IMR-90 (cell line): Measurements from ENCODE around the gene RIC8A. TPM values are rescaled to one million over a fixed set of nuclear protein-coding genes. Genes with fewer than 3 reads are reported as not detected.

Experiments
- ATAC-seq: fragments of 200-7000 bp; cut with Tn5 transposase; 2 replicates; pipeline ENCODE4 v1.9.1; 2020; ENCODE audit warnings: low read depth, mild to moderate bottlenecking, moderate library complexity
- BruUV-seq: library from RNA; stranded (reverse); fragments of 400-500 nt; replicated peaks from 2 replicates; lab custom pipeline; 2021; lab: Mats Ljungman, UMichigan
- CTCF ChIA-PET: fragments of 300-600 bp; formaldehyde crosslinking; extraction: SDS; loops from one replicate; lab custom pipeline; 2021; ENCODE audit warnings: antibody characterized with exemption; lab: Yijun Ruan, JAX
- POLR2A ChIA-PET: fragments of 300-600 bp; sonication (Branson Sonifier 250); formaldehyde crosslinking; loops from one replicate; lab custom pipeline; 2022; ENCODE audit warnings: antibody characterized with exemption; ENCODE audit not compliant: unreplicated experiment; lab: Charles Lee
- DNase-seq: peaks from one replicate; pipeline ENCODE4 v3.0.0; 2013
- H2AFZ ChIP-seq: replicated peaks from 2 replicates; pipeline ENCODE3; 2013; ENCODE audit warnings: low read length, mild to moderate bottlenecking; ENCODE audit not compliant: poor library complexity
- H2AK5ac ChIP-seq: 2 replicates; pipeline ENCODE4 v1.6.1; 2013; ENCODE audit warnings: low read depth, low read length, inconsistent platforms
- H2AK9ac ChIP-seq: replicated peaks from 2 replicates; pipeline ENCODE3; 2013; ENCODE audit warnings: mild to moderate bottlenecking, low read depth, low read length, moderate library complexity; ENCODE audit not compliant: poor library complexity
- H2BK120ac ChIP-seq: 2 replicates; pipeline ENCODE4 v1.6.1; 2013; ENCODE audit warnings: low read depth, low read length, inconsistent platforms
- H2BK15ac ChIP-seq: 3 replicates; pipeline ENCODE4 v1.6.1; 2013; ENCODE audit warnings: low read depth, low read length, inconsistent platforms
- H2BK20ac ChIP-seq: 2 replicates; pipeline ENCODE4 v1.6.1; 2013; ENCODE audit warnings: low read depth, mild to moderate bottlenecking, inconsistent platforms, low read length, moderate library complexity
- H2BK5ac ChIP-seq: 2 replicates; pipeline ENCODE4 v1.6.1; 2013; ENCODE audit warnings: mild to moderate bottlenecking, low read depth, low read length, inconsistent platforms; ENCODE audit not compliant: poor library complexity, severe bottlenecking
- H3K14ac ChIP-seq: replicated peaks from 2 replicates; pipeline ENCODE4 v1.6.1; 2013; ENCODE audit warnings: low read depth, low read length, inconsistent platforms
- H3K18ac ChIP-seq: 2 replicates; pipeline ENCODE4 v1.6.1; 2013; ENCODE audit warnings: low read depth, low read length, control low read depth
- H3K23ac ChIP-seq: 2 replicates; pipeline ENCODE4 v1.6.1; 2013; ENCODE audit warnings: low read depth, low read length, inconsistent platforms
- H3K27ac ChIP-seq: 2 replicates; pipeline ENCODE4 v1.5.1; 2013; ENCODE audit warnings: mild to moderate bottlenecking, control low read depth, low read length; ENCODE audit not compliant: insufficient read depth
- H3K27me3 ChIP-seq: 2 replicates; pipeline ENCODE4 v1.6.1; 2013; ENCODE audit warnings: low read length; ENCODE audit not compliant: control insufficient read depth, insufficient read depth
- H3K36me3 ChIP-seq: 2 replicates; pipeline ENCODE4 v1.6.1; 2013; ENCODE audit warnings: low read length, mixed read lengths; ENCODE audit not compliant: control insufficient read depth, insufficient read depth
- H3K4ac ChIP-seq: 2 replicates; pipeline ENCODE4 v1.6.1; 2013; ENCODE audit warnings: low read depth, low read length, inconsistent platforms
- H3K4me1 ChIP-seq: 2 replicates; pipeline ENCODE4 v1.6.1; 2013; ENCODE audit warnings: low read length, mixed read lengths; ENCODE audit not compliant: control insufficient read depth, insufficient read depth
- H3K4me2 ChIP-seq: 2 replicates; pipeline ENCODE4 v1.6.1; 2013; ENCODE audit warnings: low read depth, mild to moderate bottlenecking, control low read depth, low read length, moderate library complexity
- H3K4me3 ChIP-seq: 2 replicates; pipeline ENCODE4 v1.5.1; 2013; ENCODE audit warnings: low read depth, mild to moderate bottlenecking, control low read depth, low read length, moderate library complexity; ENCODE audit not compliant: insufficient read depth
- H3K56ac ChIP-seq: 2 replicates; pipeline ENCODE4 v1.6.1; 2013; ENCODE audit warnings: low read length, inconsistent platforms; ENCODE audit not compliant: insufficient read depth; ENCODE audit errors: extremely low read depth
- H3K79me1 ChIP-seq, 2 experiments: 2 replicates each; pipeline ENCODE4 v1.6.1; 2013; ENCODE audit warnings: low read length in 2 of 2, inconsistent platforms in 1 of 2, low read depth in 1 of 2
- H3K9ac ChIP-seq: 2 replicates; pipeline ENCODE4 v1.6.1; 2013; ENCODE audit warnings: low read depth, low read length, control low read depth
- H3K9me1 ChIP-seq: 2 replicates; pipeline ENCODE4 v1.6.1; 2013; ENCODE audit warnings: low read length, inconsistent platforms; ENCODE audit not compliant: insufficient read depth
- H3K9me3 ChIP-seq: 2 replicates; pipeline ENCODE4 v1.6.1; 2013; ENCODE audit warnings: low read length; ENCODE audit not compliant: control insufficient read depth, insufficient read depth
- H4K20me1 ChIP-seq: 2 replicates; pipeline ENCODE4 v1.6.1; 2013; ENCODE audit warnings: low read length, inconsistent platforms; ENCODE audit not compliant: insufficient read depth
- H4K5ac ChIP-seq: 2 replicates; pipeline ENCODE4 v1.6.1; 2013; ENCODE audit warnings: mild to moderate bottlenecking, low read depth, low read length, control low read depth
- H4K8ac ChIP-seq, 2 experiments: 2 replicates each; pipeline ENCODE4 v1.6.1; 2013; ENCODE audit warnings: low read depth in 2 of 2, low read length in 2 of 2, control low read depth in 1 of 2, inconsistent platforms in 1 of 2
- H4K91ac ChIP-seq: 2 replicates; pipeline ENCODE4 v1.6.1; 2013; ENCODE audit warnings: low read depth, low read length, inconsistent platforms; ENCODE audit not compliant: insufficient read depth
- BHLHE40 ChIP-seq: fragments of 150-350 bp; IDR thresholded peaks from 2 replicates; pipeline ENCODE4 v1.6.1; 2016; ENCODE audit warnings: mild to moderate bottlenecking, low read depth, low read length
- CEBPB ChIP-seq: IDR thresholded peaks from 2 replicates; pipeline ENCODE4 v1.6.1; 2012; ENCODE audit warnings: low read depth, low read length, improper control_type of control experiment
- CHD1 ChIP-seq: IDR thresholded peaks from 2 replicates; pipeline ENCODE4 v1.6.1; 2012; ENCODE audit warnings: low read depth, low read length, improper control_type of control experiment
- CTCF ChIP-seq: conservative IDR thresholded peaks from 2 replicates; pipeline ENCODE4 v1.5.1; 2012; ENCODE audit warnings: mild to moderate bottlenecking, low read depth, low read length, improper control_type of control experiment
- ELK1 ChIP-seq: fragments of 150-350 bp; IDR thresholded peaks from 2 replicates; pipeline ENCODE4 v1.6.1; 2016; ENCODE audit warnings: low read depth, mild to moderate bottlenecking, low read length, moderate library complexity, borderline replicate concordance
- FOS ChIP-seq: fragments of 150-350 bp; IDR thresholded peaks from 2 replicates; pipeline ENCODE4 v1.6.1; 2016; ENCODE audit warnings: low read depth, low read length
- MAFK ChIP-seq: IDR thresholded peaks from 2 replicates; pipeline ENCODE4 v1.6.1; 2012; ENCODE audit warnings: low read depth, low read length, improper control_type of control experiment
- MAZ ChIP-seq: IDR thresholded peaks from 2 replicates; pipeline ENCODE4 v1.6.1; 2012; ENCODE audit warnings: low read depth, mild to moderate bottlenecking, low read length, improper control_type of control experiment, moderate library complexity, borderline replicate concordance
- MXI1 ChIP-seq: IDR thresholded peaks from 2 replicates; pipeline ENCODE4 v1.6.1; 2012; ENCODE audit warnings: low read depth, mild to moderate bottlenecking, low read length, moderate library complexity, borderline replicate concordance
- NFE2L2 ChIP-seq: fragments of 150-350 bp; IDR thresholded peaks from 2 replicates; pipeline ENCODE4 v1.6.1; 2016; ENCODE audit warnings: low read depth, mild to moderate bottlenecking, low read length
- POLR2A ChIP-seq: IDR thresholded peaks from 2 replicates; pipeline ENCODE4 v1.6.1; 2012; ENCODE audit warnings: mild to moderate bottlenecking, low read depth, low read length
- RAD21 ChIP-seq: IDR thresholded peaks from 2 replicates; pipeline ENCODE4 v1.6.1; 2012; ENCODE audit warnings: low read length, improper control_type of control experiment
- RCOR1 ChIP-seq: IDR thresholded peaks from 2 replicates; pipeline ENCODE4 v1.6.1; 2012; ENCODE audit warnings: mild to moderate bottlenecking, low read length, improper control_type of control experiment; ENCODE audit not compliant: insufficient replicate concordance
- RFX5 ChIP-seq: IDR thresholded peaks from 2 replicates; pipeline ENCODE4 v1.8.0; 2012; ENCODE audit warnings: low read depth, mild to moderate bottlenecking, low read length, moderate library complexity
- SMC3 ChIP-seq: fragments of 150-350 bp; IDR thresholded peaks from 2 replicates; pipeline ENCODE4 v1.6.1; 2016; ENCODE audit warnings: low read depth, mild to moderate bottlenecking, antibody characterized with exemption, low read length, moderate library complexity
- USF2 ChIP-seq: fragments of 150-350 bp; IDR thresholded peaks from 2 replicates; pipeline ENCODE4 v1.6.1; 2017; ENCODE audit warnings: mild to moderate bottlenecking, antibody characterized with exemption, low read length, low read depth
- WGBS, 2 experiments: methylation state at CpG; one replicate each; pipeline versions ENCODE4 v1.1.5 to v1.1.7; 2013; ENCODE audit warnings: missing lambda C conversion rate in 2 of 2; ENCODE audit not compliant: insufficient read length in 1 of 2; ENCODE audit errors: extremely low coverage in 2 of 2; 5-methylcytosine and 5-hydroxymethylcytosine counted together
- dilution Hi-C: fragments of 300-500 bp; cut with HindIII; formaldehyde crosslinking; loops from one replicate; pipeline ENCODE4 v1.14.3; 2018; ENCODE audit warnings: low sequenced_read_pairs; ENCODE audit not compliant: unreplicated experiment
- in situ Hi-C: fragments of 300-500 bp; cut with MboI; formaldehyde crosslinking; loops from 3 replicates; pipeline ENCODE4 v1.14.3; 2019; ENCODE audit warnings: low sequenced_read_pairs, inconsistent platforms, mixed read lengths
- intact Hi-C: fragments of 100-400 bp; cut with micrococcal nuclease; formaldehyde crosslinking; loops from 2 replicates; pipeline ENCODE4 v1.10.0; 2022
- polyA plus RNA-seq, 3 experiments: library from polyadenylated mRNA; depleted of rRNA; stranded (reverse); fragments of >200 nt; gene quantifications; 2 replicates each; pipeline ENCODE4 v1.2.3, GENCODE V29; 2012; ENCODE audit warnings: low replicate concordance in 1 of 3
- total RNA-seq: library from RNA; depleted of rRNA; stranded (reverse); fragments of >200 nt; gene quantifications from 2 replicates; pipeline ENCODE4 v1.2.3, GENCODE V29; 2012

The RIC8A gene
- total and polyA plus RNA-seq, 2 of the 4 experiments (the other 2 are of a cell fraction), result 129 to 188 TPM

GRCh38 chr11:249062-249461, 41.6 kb downstream of the RIC8A start:
- DNase-seq, result no peak
- Histone ChIP-seq H3K27ac (no peak overlapping the region), H3K9me3 (no peaks in the 10 kb centered on the region), H4K8ac (no peak overlapping the region), H3K56ac (no peak overlapping the region), H2BK15ac (no peak overlapping the region), H3K27me3 (no peaks in the 10 kb centered on the region), H2BK120ac (no peak overlapping the region), H4K91ac (no peak overlapping the region), H2BK20ac (no peak overlapping the region), H3K4me3 (no peak overlapping the region), H4K5ac (no peak overlapping the region), H2AK9ac (no peak overlapping the region), H2AK5ac (no peak overlapping the region), H3K23ac (no peak overlapping the region), H3K14ac (no peak overlapping the region), H3K79me1 (peaks cover 14% of the 10 kb centered on the region in 2 experiments; a peak in 3 of 4 replicates), H3K4me1 (no peaks in the 10 kb centered on the region), H4K20me1 (peaks cover 4% of the 10 kb centered on the region; the same call in 1 of the 2 replicates), H3K36me3 (peaks cover 61% of the 10 kb centered on the region), H2BK5ac (no peak overlapping the region), H3K9me1 (no peaks in the 10 kb centered on the region), H3K4me2 (no peak overlapping the region), H3K4ac (no peak overlapping the region), H3K18ac (no peak overlapping the region), H2AFZ (no peak overlapping the region), H3K9ac (no peak overlapping the region)
- in situ Hi-C loops (no loop called here), dilution Hi-C loops (no loop called here), intact Hi-C loops (no loop called here)
- 96% methylated on average over 5 of the region's 8 CpGs; no CpG with 5 or more reads in 1 of the 2 experiments for WGBS, 2 experiments
- ATAC-seq, result no peak
- TF ChIP-seq NFE2L2, result no peak
- TF ChIP-seq CEBPB, result no peak
- TF ChIP-seq CHD1, result no peak
- no peak for TF ChIP-seq RCOR1
- no peak for TF ChIP-seq FOS
- TF ChIP-seq RFX5, result no peak
- TF ChIP-seq RAD21, result no peak
- TF ChIP-seq POLR2A, result no peak
- TF ChIP-seq CTCF, result no peak
- TF ChIP-seq BHLHE40, result no peak
- no peak for TF ChIP-seq MAFK
- TF ChIP-seq MXI1, result no peak
- TF ChIP-seq MAZ, result no peak
- no peak for TF ChIP-seq ELK1
- no peak for TF ChIP-seq USF2
- TF ChIP-seq SMC3, result no peak
- POLR2A ChIA-PET, result interaction anchor here (1.0 kb wide), 1 partner anchor 11 kb away, joined by 3 read pairs; no protein-coding TSS in a partner anchor
- CTCF ChIA-PET, result no interaction called here
- no TSS peak for BruUV-seq
